T-cell (primary cell): ENCODE measurements around the gene TEX14. TPM values are rescaled to one million over a fixed set of nuclear protein-coding genes. Genes with fewer than 3 reads are reported as not detected.

Experiments
- ATAC-seq, 4 experiments: fragments of 200-7000 bp in 3 of 4; fragments of 150-1000 bp in 1 of 4; cut with Tn5 transposase; replicated peaks in 1 of 4; 1 replicate in 3 of 4; 2 replicates in 1 of 4; pipeline ENCODE4 v1.10.0; 2021; ENCODE audit warnings: moderate library complexity in 3 of 4, mild to moderate bottlenecking in 2 of 4, moderate number of reproducible peaks in 1 of 4
- CTCF ChIA-PET, 2 donors: fragments of 300-600 bp; sonication (Branson Sonifier 250); formaldehyde crosslinking; loops; one replicate each; lab custom pipeline; 2022; ENCODE audit warnings: antibody characterized with exemption in 2 of 2; lab: Charles Lee
- POLR2A ChIA-PET, 2 donors: fragments of 300-600 bp; sonication (Branson Sonifier 250); formaldehyde crosslinking; loops; one replicate each; lab custom pipeline; 2022; ENCODE audit warnings: antibody characterized with exemption in 2 of 2; lab: Charles Lee
- DNase-seq, 35 experiments: peaks; one replicate each; pipeline versions ENCODE4 v3.0.0 to v3.0.0-alpha.2; 2013 to 2023
- H3K27ac ChIP-seq: one replicate; pipeline ENCODE4 v1.5.1; 2013; ENCODE audit warnings: low read length
- H3K27me3 ChIP-seq, 2 experiments: replicated peaks in 1 of 2; 1 replicate in 1 of 2; 2 replicates in 1 of 2; pipeline versions ENCODE4 v1.6.1 to v1.7.0; 2013; ENCODE audit warnings: low read length in 1 of 2, mixed read lengths in 1 of 2; ENCODE audit not compliant: control insufficient read depth in 2 of 2, insufficient read depth in 2 of 2; ENCODE audit errors: extremely low read depth in 1 of 2
- H3K36me3 ChIP-seq, 2 donors: 1 replicate in 1 of 2; 2 replicates in 1 of 2; pipeline versions ENCODE4 v1.6.1 to v1.7.0; 2013; ENCODE audit warnings: low read length in 1 of 2; ENCODE audit not compliant: control insufficient read depth in 2 of 2, insufficient read depth in 1 of 2; ENCODE audit errors: extremely low read depth in 1 of 2
- H3K4me1 ChIP-seq, 2 experiments: 1 replicate in 1 of 2; 2 replicates in 1 of 2; pipeline versions ENCODE4 v1.6.1 to v1.7.0; 2013; ENCODE audit warnings: low read length in 2 of 2, mixed read lengths in 1 of 2; ENCODE audit not compliant: insufficient read depth in 2 of 2, control insufficient read depth in 1 of 2; ENCODE audit errors: extremely low read depth in 1 of 2
- H3K4me3 ChIP-seq, 2 donors: 1 replicate in 1 of 2; 2 replicates in 1 of 2; pipeline versions ENCODE4 v1.5.1 to v1.7.0; 2013; ENCODE audit warnings: mild to moderate bottlenecking in 2 of 2, low read length in 1 of 2, moderate library complexity in 1 of 2; ENCODE audit not compliant: control insufficient read depth in 1 of 2; ENCODE audit errors: extremely low read depth in 1 of 2
- H3K9me3 ChIP-seq: 2 replicates; pipeline ENCODE4 v1.7.0; 2013
- H3K27ac Mint-ChIP-seq, 2 donors: one replicate each; pipeline ENCODE4 v1.8.0; 2020 to 2021; ENCODE audit warnings: mild to moderate bottlenecking in 2 of 2, mixed read lengths in 2 of 2
- H3K27me3 Mint-ChIP-seq, 2 donors: one replicate each; pipeline ENCODE4 v1.8.0; 2021 to 2022; ENCODE audit warnings: mixed read lengths in 2 of 2
- H3K36me3 Mint-ChIP-seq: one replicate; pipeline ENCODE4 v1.8.0; 2021; ENCODE audit warnings: mixed read lengths
- H3K4me1 Mint-ChIP-seq, 3 donors: one replicate each; pipeline ENCODE4 v1.8.0; 2020 to 2022; ENCODE audit warnings: mixed read lengths in 3 of 3, mild to moderate bottlenecking in 1 of 3
- H3K4me3 Mint-ChIP-seq, 3 donors: one replicate each; pipeline ENCODE4 v1.8.0; 2020 to 2022; ENCODE audit warnings: mild to moderate bottlenecking in 3 of 3, mixed read lengths in 3 of 3, moderate library complexity in 3 of 3
- H3K9me3 Mint-ChIP-seq, 3 donors: one replicate each; pipeline ENCODE4 v1.8.0; 2020 to 2022; ENCODE audit warnings: mixed read lengths in 3 of 3
- WGBS: methylation state at CpG from one replicate; pipeline ENCODE4 v1.1.5; 2013; ENCODE audit warnings: missing lambda C conversion rate; ENCODE audit not compliant: insufficient coverage; 5-methylcytosine and 5-hydroxymethylcytosine counted together
- total RNA-seq, 35 experiments: library from RNA in 6 of 35; stranded (reverse) in 6 of 35; fragments of 120-200 nt in 1 of 35; gene quantifications; one replicate each; pipeline versions ENCODE4 v1.2.1 to v1.2.4 and lab custom pipeline; 2013 to 2026

TEX14 gene
- total RNA-seq, 5 donors from 2014 or later (not counting 1 experiment from before 2014, with no cell fraction given): 0.59 to 1.2 (median 0.73) TPM

- Histone ChIP-seq H3K4me3 (no peak overlapping the region), H3K27ac (no peak overlapping the region), H3K27me3 (no peaks in the 10 kb centered on the region), H3K36me3 (no peaks in the 10 kb centered on the region), H3K9me3 (no peaks in the 10 kb centered on the region), H3K4me1 (no peaks in the 10 kb centered on the region)
- Mint-ChIP-seq H3K27me3 (no peaks in the 10 kb centered on the region), H3K4me1 (no peaks in the 10 kb centered on the region), H3K4me3 (no peak overlapping the region), H3K36me3 (no peaks in the 10 kb centered on the region), H3K27ac (no peak overlapping the region), H3K9me3 (no peaks in the 10 kb centered on the region)
- no peak for ATAC-seq
- ChIA-PET POLR2A (no interaction called here), CTCF (interaction anchor here in 1 of 2 donors (0.6 kb wide), 1 partner anchor 161 kb away, joined by 4 read pairs; no protein-coding TSS in a partner anchor)
- 87% methylated on average over 4 of the region's 5 CpGs for WGBS
- DNase-seq: no peak
Observed at GRCh38 chr17:58595194-58595792, 96.6 kb downstream of the TEX14 start.

- H3K36me3 Mint-ChIP-seq: no peaks in the 10 kb centered on the region
- no peak for DNase-seq
- no peak for ATAC-seq
- Histone ChIP-seq H3K36me3 (no peaks in the 10 kb centered on the region), H3K27ac (no peak overlapping the region), H3K27me3 (no peaks in the 10 kb centered on the region), H3K9me3 (no peaks in the 10 kb centered on the region), H3K4me1 (no peaks in the 10 kb centered on the region), H3K4me3 (no peak overlapping the region)
- H3K27ac Mint-ChIP-seq: no peak overlapping the region
- H3K27me3 Mint-ChIP-seq: no peaks in the 10 kb centered on the region
- no peak overlapping the region for H3K4me3 Mint-ChIP-seq
- WGBS: 100% methylated on average over 1 of the region's 1 CpG
- ChIA-PET POLR2A (no interaction called here), CTCF (no interaction called here)
- H3K4me1 Mint-ChIP-seq: no peaks in the 10 kb centered on the region
- H3K9me3 Mint-ChIP-seq: no peaks in the 10 kb centered on the region
Observed at GRCh38 chr17:58593123-58593522, 98.7 kb downstream of the TEX14 start.

- POLR2A ChIA-PET: interaction anchor here in 1 of 2 donors (0.6 kb wide), 3 partner anchors 19 to 401 kb away, joined by 3 to 5 read pairs (median 4); no protein-coding TSS in a partner anchor
- ATAC-seq: no peak
- peaks cover 0 to 2% (median 2%) of the 10 kb centered on the region in 3 donors for H3K4me1 Mint-ChIP-seq
Observed at GRCh38 chr17:58591455-58591854, 100.4 kb downstream of the TEX14 start.

GRCh38 chr17:58590377-58590776 is 101.5 kb downstream of the TEX14 start:
- no CpG with 5 or more reads among the region's 2 CpGs for WGBS
- no peaks in the 10 kb centered on the region for H3K36me3 Mint-ChIP-seq
- no peaks in the 10 kb centered on the region for H3K9me3 Mint-ChIP-seq
- Histone ChIP-seq H3K36me3 (no peaks in the 10 kb centered on the region), H3K9me3 (no peaks in the 10 kb centered on the region), H3K4me1 (peaks cover 0 to 4% of the 10 kb centered on the region in 2 experiments), H3K27me3 (no peaks in the 10 kb centered on the region), H3K27ac (no peak overlapping the region), H3K4me3 (no peak overlapping the region)
- ChIA-PET CTCF (no interaction called here), POLR2A (no interaction called here)
- DNase-seq (no peak), ATAC-seq (no peak)
- H3K27me3 Mint-ChIP-seq: no peaks in the 10 kb centered on the region
- H3K27ac Mint-ChIP-seq: no peak overlapping the region
- no peak overlapping the region for H3K4me3 Mint-ChIP-seq
- H3K4me1 Mint-ChIP-seq: peaks cover 0 to 2% (median 2%) of the 10 kb centered on the region in 3 donors

More at GRCh38 chr17:58591455-58591854, 100.4 kb downstream of the TEX14 start:
- Mint-ChIP-seq H3K36me3 (no peaks in the 10 kb centered on the region), H3K27me3 (no peaks in the 10 kb centered on the region), H3K27ac (no peak overlapping the region), H3K4me3 (no peak overlapping the region), H3K9me3 (no peaks in the 10 kb centered on the region)
- CTCF ChIA-PET: no interaction called here
- H3K9me3 ChIP-seq: no peaks in the 10 kb centered on the region
- H3K27ac ChIP-seq: no peak overlapping the region
- no peak overlapping the region for H3K4me3 ChIP-seq
- no CpG with 5 or more reads among the region's 6 CpGs for WGBS
- H3K36me3 ChIP-seq: no peaks in the 10 kb centered on the region
- DNase-seq: no peak
- no peaks in the 10 kb centered on the region for H3K27me3 ChIP-seq
- H3K4me1 ChIP-seq: peaks cover 0 to 4% of the 10 kb centered on the region in 2 experiments

- Mint-ChIP-seq H3K9me3 (no peaks in the 10 kb centered on the region), H3K27me3 (no peaks in the 10 kb centered on the region), H3K4me1 (peaks cover 0 to 2% (median 2%) of the 10 kb centered on the region in 3 donors), H3K36me3 (no peaks in the 10 kb centered on the region), H3K27ac (no peak overlapping the region), H3K4me3 (no peak overlapping the region)
- no peaks in the 10 kb centered on the region for H3K27me3 ChIP-seq
- H3K36me3 ChIP-seq: no peaks in the 10 kb centered on the region
- DNase-seq (peak; percentile 5 to 79 (median 45)), ATAC-seq (peak; percentile 71 to 85 (median 77))
- no peaks in the 10 kb centered on the region for H3K9me3 ChIP-seq
- CTCF ChIA-PET: interaction anchor here (0.5 to 2.1 kb wide), 14 partner anchors 10 to 485 kb away, joined by 3 to 14 read pairs (median 4); partner anchors contain the start of gene RAD51C (in 1 of the 2)
- no CpG with 5 or more reads among the region's 2 CpGs for WGBS
- peaks cover 0 to 4% of the 10 kb centered on the region in 2 experiments for H3K4me1 ChIP-seq
- no peak overlapping the region for H3K4me3 ChIP-seq
- POLR2A ChIA-PET: interaction anchor here (0.6 kb wide), 2 partner anchors 44 to 408 kb away, joined by 3 to 6 read pairs; no protein-coding TSS in a partner anchor
- H3K27ac ChIP-seq: no peak overlapping the region
Observed at GRCh38 chr17:58587713-58588117, 104.1 kb downstream of the TEX14 start.

- Histone ChIP-seq H3K36me3 (no peaks in the 10 kb centered on the region), H3K27ac (no peak overlapping the region), H3K4me1 (peaks cover 0 to 4% of the 10 kb centered on the region in 2 experiments), H3K27me3 (no peaks in the 10 kb centered on the region), H3K4me3 (no peak overlapping the region), H3K9me3 (no peaks in the 10 kb centered on the region)
- WGBS: no CpG with 5 or more reads among the region's 1 CpG
- DNase-seq (no peak), ATAC-seq (no peak)
- Mint-ChIP-seq H3K9me3 (no peaks in the 10 kb centered on the region), H3K4me1 (peaks cover 0 to 2% (median 2%) of the 10 kb centered on the region in 3 donors), H3K4me3 (no peak overlapping the region), H3K36me3 (no peaks in the 10 kb centered on the region), H3K27me3 (no peaks in the 10 kb centered on the region), H3K27ac (no peak overlapping the region)
- ChIA-PET POLR2A (interaction anchor here (0.6 to 0.7 kb wide), 3 partner anchors 144 to 798 kb away, joined by 3 to 4 read pairs (median 3); no protein-coding TSS in a partner anchor), CTCF (interaction anchor here (0.6 to 2.0 kb wide), 4 partner anchors 67 to 456 kb away, joined by 3 to 7 read pairs (median 4); no protein-coding TSS in a partner anchor)
Observed at GRCh38 chr17:58586009-58586644, 105.7 kb downstream of the TEX14 start.
